Measurements from ENCODE around the gene PGRMC2.
A peak's percentile ranks its signal among the peaks of the same experiment; 100 is the strongest.

PGRMC2 gene

DNA sequence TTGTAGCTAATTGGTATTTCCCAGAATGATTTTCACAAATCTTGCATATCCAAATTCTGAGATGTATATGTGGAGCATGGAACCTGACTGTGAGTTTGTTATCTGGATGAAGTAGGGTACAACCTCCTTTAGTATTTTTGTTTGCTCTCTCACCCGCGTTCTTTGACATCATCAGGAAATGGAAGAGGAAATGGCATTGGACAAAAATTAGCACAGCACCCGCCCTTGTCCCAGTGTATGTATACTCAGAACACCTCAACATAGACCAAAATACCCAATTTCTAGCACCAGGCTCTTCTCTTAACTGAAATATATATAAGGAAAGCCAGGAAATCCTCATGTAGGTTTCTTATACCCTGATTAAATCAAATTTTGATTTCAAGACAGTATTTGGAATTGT, 6.9 kb upstream of the PGRMC2 start:
- Histone ChIP-seq H3K4me3 (ENCODE audit: low read length) (no peak overlapping the region), H3K9ac (ENCODE audit: low read length) (no peak overlapping the region), H3K4me1 (ENCODE audit: control insufficient read depth, insufficient read depth, low read length) (no peaks in the 10 kb centered on the region), H3K36me3 (ENCODE audit: control insufficient read depth, insufficient read depth, low read length) (no peaks in the 10 kb centered on the region), H3K27me3 (ENCODE audit: control insufficient read depth, insufficient read depth, low read length) (no peaks in the 10 kb centered on the region), H3K27ac (ENCODE audit: low read depth, low read length) (no peak overlapping the region)

DNA sequence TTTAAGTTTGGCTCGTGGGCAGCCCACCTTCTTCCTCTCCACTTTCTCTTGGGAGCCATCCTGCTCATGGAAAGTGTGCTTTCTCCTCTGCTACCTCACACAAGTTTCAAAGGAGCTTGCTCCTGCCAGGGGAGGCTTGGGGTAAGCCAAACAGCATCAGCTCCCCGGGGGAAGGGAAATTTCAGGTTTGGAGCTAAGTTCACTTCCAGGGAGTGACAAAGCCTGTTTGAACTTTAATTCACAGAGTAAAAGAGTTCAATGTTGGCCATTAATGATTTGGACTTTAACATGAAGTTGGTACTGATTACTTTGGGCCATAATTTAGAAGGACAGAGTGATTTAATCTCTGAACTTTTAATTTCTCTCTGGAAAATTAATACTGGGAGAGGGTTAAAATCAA, 4.7 kb upstream of the PGRMC2 start:
- Histone ChIP-seq H3K4me3 (ENCODE audit: low read length) (no peak overlapping the region), H3K27ac (ENCODE audit: low read depth, low read length) (no peak overlapping the region), H3K27me3 (ENCODE audit: control insufficient read depth, insufficient read depth, low read length) (no peaks in the 10 kb centered on the region), H3K36me3 (ENCODE audit: control insufficient read depth, insufficient read depth, low read length) (no peaks in the 10 kb centered on the region), H3K9ac (ENCODE audit: low read length) (no peak overlapping the region), H3K4me1 (ENCODE audit: control insufficient read depth, insufficient read depth, low read length) (peaks cover 5% of the 10 kb centered on the region)

DNA sequence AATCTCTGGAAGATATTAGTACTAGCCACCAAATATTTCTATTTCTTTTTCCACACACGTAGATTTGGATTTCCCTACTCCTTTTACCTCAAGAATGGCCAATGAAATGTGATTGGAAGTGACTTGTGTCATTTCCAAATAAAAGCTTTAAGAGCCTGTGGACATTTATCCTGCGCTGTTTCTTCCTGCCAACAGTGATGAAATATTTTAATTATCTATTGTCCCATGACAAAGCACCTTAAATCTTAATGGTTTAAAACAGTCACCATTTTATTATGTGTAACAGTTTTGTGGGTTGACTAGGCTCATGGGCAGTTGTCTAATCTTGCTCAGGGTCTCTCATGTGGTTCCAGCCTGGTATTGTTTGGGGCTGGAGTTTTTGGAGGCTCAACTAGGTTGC, 3.5 kb upstream of the PGRMC2 start:
- Histone ChIP-seq H3K9ac (ENCODE audit: low read length) (no peak overlapping the region), H3K27ac (ENCODE audit: low read depth, low read length) (no peak overlapping the region), H3K36me3 (ENCODE audit: control insufficient read depth, insufficient read depth, low read length) (no peaks in the 10 kb centered on the region), H3K4me3 (ENCODE audit: low read length) (no peak overlapping the region), H3K27me3 (ENCODE audit: control insufficient read depth, insufficient read depth, low read length) (no peaks in the 10 kb centered on the region), H3K4me1 (ENCODE audit: control insufficient read depth, insufficient read depth, low read length) (peaks cover 5% of the 10 kb centered on the region)

DNA sequence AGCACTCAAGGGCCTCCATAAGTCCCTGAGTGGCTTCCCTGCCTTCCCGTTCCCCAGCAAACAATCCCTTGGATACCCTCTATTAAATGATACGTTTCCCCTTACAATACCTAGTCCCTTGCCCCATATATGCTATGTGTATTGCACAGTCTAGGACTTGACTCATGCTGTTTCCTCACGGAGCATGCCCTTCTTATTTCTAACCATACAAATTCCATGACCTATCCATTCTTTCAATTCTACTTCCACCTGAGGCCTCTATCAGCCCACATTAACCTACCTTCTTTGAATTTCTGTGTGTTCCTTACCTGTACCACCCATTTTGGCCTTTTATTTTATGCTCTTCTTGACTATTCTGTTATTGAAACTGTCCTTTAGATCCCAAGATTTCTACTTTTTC, 2.9 kb upstream of the PGRMC2 start:
- Histone ChIP-seq H3K4me3 (ENCODE audit: low read length) (no peak overlapping the region), H3K27ac (ENCODE audit: low read depth, low read length) (no peak overlapping the region), H3K36me3 (ENCODE audit: control insufficient read depth, insufficient read depth, low read length) (no peaks in the 10 kb centered on the region), H3K4me1 (ENCODE audit: control insufficient read depth, insufficient read depth, low read length) (peaks cover 5% of the 10 kb centered on the region), H3K27me3 (ENCODE audit: control insufficient read depth, insufficient read depth, low read length) (no peaks in the 10 kb centered on the region), H3K9ac (ENCODE audit: low read length) (no peak overlapping the region)

DNA sequence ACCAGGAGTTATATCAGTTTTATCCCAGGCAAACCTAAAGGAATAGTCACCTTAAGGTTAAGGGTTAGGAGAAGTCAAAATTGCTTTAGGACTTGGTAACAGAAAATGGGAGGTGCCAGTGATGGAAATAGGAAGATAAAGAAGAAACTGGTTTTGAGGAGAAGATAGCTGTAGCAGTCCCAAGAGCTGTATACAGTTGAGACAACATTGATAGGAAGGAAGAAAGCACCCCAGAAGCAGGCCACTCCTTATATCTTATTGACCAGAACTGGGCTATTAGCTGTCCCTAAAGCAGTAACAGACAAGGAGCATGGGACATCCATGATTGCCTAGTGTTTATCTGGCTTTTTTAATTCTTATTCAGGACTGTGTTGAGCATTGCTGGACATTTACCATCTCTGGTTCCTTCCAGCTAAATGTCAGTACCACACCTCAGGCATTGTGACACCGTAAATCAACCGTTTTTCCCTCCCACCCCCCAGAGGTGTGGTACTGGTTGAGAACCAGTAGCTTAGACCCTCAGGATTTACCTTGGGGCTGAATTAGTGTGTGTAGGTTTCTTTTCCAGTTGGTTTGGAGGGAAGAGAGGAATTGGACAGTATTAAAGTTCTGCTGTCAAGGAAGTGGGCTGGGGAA, 2.0 kb upstream of the PGRMC2 start:
- H3K27ac ChIP-seq (ENCODE audit: low read depth, low read length): no peak overlapping the region
- H3K4me1 ChIP-seq (ENCODE audit: control insufficient read depth, insufficient read depth, low read length): peaks cover 5% of the 10 kb centered on the region
- no peak overlapping the region for H3K9ac ChIP-seq (ENCODE audit: low read length)
- H3K4me3 ChIP-seq (ENCODE audit: low read length): no peak overlapping the region
- H3K27me3 ChIP-seq (ENCODE audit: control insufficient read depth, insufficient read depth, low read length): no peaks in the 10 kb centered on the region
- no peaks in the 10 kb centered on the region for H3K36me3 ChIP-seq (ENCODE audit: control insufficient read depth, insufficient read depth, low read length)

DNA sequence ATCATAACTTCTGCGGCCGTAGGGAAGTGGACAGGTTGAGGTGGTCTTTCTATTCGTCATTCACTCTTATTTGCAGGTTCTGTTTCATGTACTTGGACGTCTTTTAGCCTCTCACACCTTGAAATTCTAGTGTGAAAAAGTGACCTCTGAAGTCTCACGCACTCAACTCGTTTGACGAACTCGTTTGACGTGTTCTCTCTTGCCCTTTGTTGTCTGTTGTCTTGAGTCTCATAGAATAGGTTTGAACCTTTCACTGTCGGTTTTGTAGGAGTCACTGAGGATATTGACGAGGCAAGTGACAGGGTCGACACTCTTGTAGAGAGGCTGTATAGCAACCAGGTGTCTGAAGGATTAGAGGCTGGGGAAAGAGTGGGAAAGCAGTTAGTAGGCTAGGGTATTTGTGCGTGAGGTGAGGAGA, 1.1 kb upstream of the PGRMC2 start:
- Histone ChIP-seq H3K4me1 (ENCODE audit: control insufficient read depth, insufficient read depth, low read length) (peaks cover 5% of the 10 kb centered on the region), H3K9ac (ENCODE audit: low read length) (peak overlapping the region; percentile 45), H3K4me3 (ENCODE audit: low read length) (peak overlapping the region; percentile 91), H3K27me3 (ENCODE audit: control insufficient read depth, insufficient read depth, low read length) (no peaks in the 10 kb centered on the region), H3K36me3 (ENCODE audit: control insufficient read depth, insufficient read depth, low read length) (no peaks in the 10 kb centered on the region), H3K27ac (ENCODE audit: low read depth, low read length) (peak overlapping the region; percentile 95)

DNA sequence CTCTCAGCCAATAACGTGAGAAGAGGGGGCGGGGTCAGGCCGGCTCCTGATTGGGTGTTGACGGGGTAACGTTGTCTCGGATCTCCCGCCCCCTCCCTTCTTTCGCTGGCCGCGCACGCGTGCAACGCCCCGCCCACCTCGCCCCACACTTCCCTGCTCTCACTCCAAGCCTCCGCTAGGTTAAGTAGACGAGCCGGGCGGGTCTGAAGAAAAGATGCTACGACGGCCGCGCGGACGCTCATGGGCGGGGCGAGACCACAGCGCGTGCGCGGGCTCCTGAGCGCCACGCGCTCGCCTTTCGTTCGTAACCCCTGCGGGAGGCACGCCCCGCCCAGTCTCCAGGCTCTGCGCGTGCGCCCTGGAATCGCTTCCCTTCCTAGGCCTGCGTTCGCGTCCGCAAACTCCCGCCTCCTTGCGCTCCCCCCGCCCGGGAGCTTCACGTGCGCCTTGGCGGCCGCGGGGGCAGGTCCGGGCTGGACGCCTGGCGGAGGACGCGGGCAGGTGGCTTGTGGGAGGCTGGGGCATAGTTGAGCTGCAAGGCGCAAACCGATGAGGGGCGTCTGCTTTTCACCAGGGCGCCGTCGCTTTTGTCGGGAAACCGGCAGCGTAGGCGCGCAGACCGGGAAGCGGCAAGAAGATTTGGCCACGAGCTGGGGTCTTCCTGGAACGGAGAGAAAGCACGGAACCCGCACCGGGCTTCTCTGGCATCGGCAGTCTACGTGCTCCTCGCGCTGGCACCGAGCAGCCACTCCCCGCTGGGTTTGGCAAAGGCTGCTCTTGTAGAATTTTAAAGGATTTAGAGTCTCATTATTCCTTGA, 467 bp upstream of the PGRMC2 start:
- Histone ChIP-seq H3K27me3 (ENCODE audit: control insufficient read depth, insufficient read depth, low read length) (no peaks in the 10 kb centered on the region), H3K36me3 (ENCODE audit: control insufficient read depth, insufficient read depth, low read length) (no peaks in the 10 kb centered on the region), H3K27ac (ENCODE audit: low read depth, low read length) (peak overlapping the region; percentile 95), H3K4me1 (ENCODE audit: control insufficient read depth, insufficient read depth, low read length) (peaks cover 5% of the 10 kb centered on the region), H3K4me3 (ENCODE audit: low read length) (peak overlapping the region; percentile 91), H3K9ac (ENCODE audit: low read length) (peak overlapping the region; percentile 45)

DNA sequence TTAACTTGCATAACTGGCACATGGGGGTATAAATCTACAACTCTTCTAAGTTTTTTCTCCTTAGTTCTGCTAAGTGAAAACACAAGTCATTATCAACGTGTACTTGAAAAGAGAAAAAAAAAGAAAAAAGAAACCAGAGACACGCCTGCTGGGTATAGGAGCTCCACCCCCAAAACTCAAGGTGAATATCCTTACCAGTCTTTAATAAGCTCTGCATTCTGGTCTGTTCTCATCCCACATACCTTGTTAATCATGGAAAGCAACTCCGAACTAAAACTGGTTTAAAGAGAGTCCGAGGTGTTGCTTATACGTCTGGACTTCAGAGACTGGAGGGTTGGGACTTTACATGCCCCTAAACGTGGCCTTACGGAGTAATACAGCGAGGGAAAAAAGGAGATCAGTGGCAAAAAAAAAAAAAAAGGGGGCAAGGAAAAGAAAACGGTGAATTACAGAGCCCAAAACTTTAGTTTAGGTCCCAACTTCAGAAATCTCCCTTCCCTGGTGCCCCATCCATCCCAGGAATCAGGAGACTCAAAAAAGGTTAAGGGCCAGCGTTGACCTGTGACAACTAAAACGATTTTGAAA, 1.0 kb downstream of the PGRMC2 start:
- no peaks in the 10 kb centered on the region for H3K27me3 ChIP-seq (ENCODE audit: control insufficient read depth, insufficient read depth, low read length)
- H3K4me3 ChIP-seq (ENCODE audit: low read length): peak overlapping the region; percentile 87
- peak overlapping the region; percentile 25 for H3K9ac ChIP-seq (ENCODE audit: low read length)
- no peaks in the 10 kb centered on the region for H3K36me3 ChIP-seq (ENCODE audit: control insufficient read depth, insufficient read depth, low read length)
- peaks cover 5% of the 10 kb centered on the region for H3K4me1 ChIP-seq (ENCODE audit: control insufficient read depth, insufficient read depth, low read length)
- H3K27ac ChIP-seq (ENCODE audit: low read depth, low read length): peak overlapping the region; percentile 95

DNA sequence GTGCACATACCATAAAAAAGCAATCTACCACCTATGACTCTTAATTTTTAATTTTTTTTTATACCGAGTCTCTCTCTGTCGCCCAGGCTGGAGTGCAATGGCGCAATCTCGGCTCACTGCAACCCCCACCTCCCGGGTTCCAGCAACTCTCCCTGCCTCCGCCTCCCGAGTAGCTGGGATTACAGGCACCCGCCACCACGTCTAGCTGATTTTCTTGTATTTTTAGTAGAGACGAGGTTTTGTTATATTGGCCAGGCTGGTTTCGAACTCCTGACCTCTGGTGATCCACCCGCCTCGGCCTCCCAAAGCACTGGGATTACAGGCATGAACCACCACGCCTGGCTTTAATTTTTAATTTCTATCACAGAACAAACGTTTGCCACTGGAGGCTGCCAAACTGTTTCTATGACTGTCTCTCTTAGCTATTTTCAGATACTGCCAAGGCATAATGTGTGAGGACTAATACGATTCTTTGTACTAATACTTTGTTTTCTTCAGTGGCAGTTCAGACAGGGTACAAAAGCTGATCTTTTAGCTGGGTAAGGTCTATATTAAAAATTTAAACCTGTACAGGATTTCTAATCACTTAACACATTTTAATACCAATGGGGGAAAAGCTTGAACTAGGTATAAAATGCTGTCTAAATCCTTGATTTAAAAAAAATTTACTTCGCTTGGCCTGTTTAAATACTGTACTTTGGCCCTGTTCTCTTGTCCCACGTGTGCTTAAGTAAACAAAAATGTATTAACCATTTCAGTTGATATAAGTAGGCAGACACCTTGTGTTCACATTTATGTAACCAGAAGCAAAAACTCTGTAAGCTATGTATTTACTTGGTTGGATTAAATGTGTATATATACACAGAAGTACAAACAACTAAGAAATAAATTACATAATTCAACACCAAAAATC, 2.3 kb downstream of the PGRMC2 start:
- peak overlapping the region; percentile 17 for H3K4me3 ChIP-seq (ENCODE audit: low read length)
- no peak overlapping the region for H3K9ac ChIP-seq (ENCODE audit: low read length)
- H3K27ac ChIP-seq (ENCODE audit: low read depth, low read length): no peak overlapping the region
- peaks cover 5% of the 10 kb centered on the region for H3K4me1 ChIP-seq (ENCODE audit: control insufficient read depth, insufficient read depth, low read length)
- H3K36me3 ChIP-seq (ENCODE audit: control insufficient read depth, insufficient read depth, low read length): no peaks in the 10 kb centered on the region
- H3K27me3 ChIP-seq (ENCODE audit: control insufficient read depth, insufficient read depth, low read length): no peaks in the 10 kb centered on the region

DNA sequence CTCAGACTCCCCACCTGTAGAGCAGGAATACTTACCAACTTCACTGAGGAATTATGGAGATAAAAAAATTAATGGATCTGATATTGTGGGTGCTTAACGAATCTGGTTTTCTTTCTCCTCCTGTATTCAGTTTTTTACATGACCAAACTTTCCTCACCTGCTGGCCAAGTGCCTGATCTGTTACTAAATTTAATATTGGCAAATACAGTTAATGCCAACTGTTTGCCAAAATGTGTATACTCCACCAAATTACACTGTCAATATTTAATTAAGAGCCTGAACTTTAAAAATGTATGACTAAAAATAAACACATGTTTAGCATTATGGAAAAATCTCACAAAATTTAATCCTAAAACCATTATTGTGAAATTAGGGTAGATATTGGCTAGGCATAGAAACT, 3.3 kb downstream of the PGRMC2 start:
- H3K9ac ChIP-seq (ENCODE audit: low read length): no peak overlapping the region
- H3K4me1 ChIP-seq (ENCODE audit: control insufficient read depth, insufficient read depth, low read length): peaks cover 5% of the 10 kb centered on the region
- no peaks in the 10 kb centered on the region for H3K36me3 ChIP-seq (ENCODE audit: control insufficient read depth, insufficient read depth, low read length)
- no peaks in the 10 kb centered on the region for H3K27me3 ChIP-seq (ENCODE audit: control insufficient read depth, insufficient read depth, low read length)
- no peak overlapping the region for H3K27ac ChIP-seq (ENCODE audit: low read depth, low read length)
- H3K4me3 ChIP-seq (ENCODE audit: low read length): no peak overlapping the region

DNA sequence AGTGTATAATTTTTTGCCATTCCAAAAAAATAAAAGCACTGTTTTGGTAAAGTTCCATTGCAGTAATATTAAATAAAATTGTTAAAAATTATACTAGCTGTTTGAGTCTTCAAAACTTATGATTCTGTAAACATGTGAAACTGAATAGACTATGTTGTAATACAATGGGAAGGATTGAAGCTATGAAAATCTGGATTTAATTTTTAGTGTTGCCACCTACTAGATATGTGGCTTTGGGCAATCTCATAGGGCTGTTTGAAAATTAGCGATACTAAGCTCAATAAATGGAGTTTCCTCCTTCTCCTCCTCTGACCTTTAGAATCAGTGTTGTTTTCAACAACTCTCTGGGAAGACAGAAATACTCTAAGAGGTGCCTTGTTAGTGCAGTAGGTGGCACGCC, 4.5 kb downstream of the PGRMC2 start:
- no peaks in the 10 kb centered on the region for H3K4me1 ChIP-seq (ENCODE audit: control insufficient read depth, insufficient read depth, low read length)
- H3K4me3 ChIP-seq (ENCODE audit: low read length): no peak overlapping the region
- no peak overlapping the region for H3K9ac ChIP-seq (ENCODE audit: low read length)
- no peaks in the 10 kb centered on the region for H3K36me3 ChIP-seq (ENCODE audit: control insufficient read depth, insufficient read depth, low read length)
- H3K27ac ChIP-seq (ENCODE audit: low read depth, low read length): no peak overlapping the region
- no peaks in the 10 kb centered on the region for H3K27me3 ChIP-seq (ENCODE audit: control insufficient read depth, insufficient read depth, low read length)

DNA sequence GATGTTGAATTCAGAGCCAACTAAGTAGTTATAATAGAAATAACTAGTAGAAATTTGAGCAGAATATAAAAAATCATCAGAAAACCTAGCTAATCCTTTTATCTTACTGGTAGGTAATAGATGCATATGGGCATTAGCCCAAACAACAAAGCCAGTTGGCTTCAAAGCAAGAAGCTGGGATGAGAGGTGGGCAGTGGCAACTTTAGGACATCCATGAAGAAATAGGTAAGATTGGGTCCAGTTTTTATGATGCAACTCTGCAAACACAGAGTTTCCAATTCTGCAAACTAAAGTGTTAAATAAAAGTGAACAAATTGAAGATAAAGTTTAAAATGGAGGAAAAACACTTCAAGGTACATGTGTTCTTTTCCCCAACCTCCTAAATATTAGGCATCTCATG, 5.1 kb downstream of the PGRMC2 start:
- no peak overlapping the region for H3K9ac ChIP-seq (ENCODE audit: low read length)
- no peak overlapping the region for H3K4me3 ChIP-seq (ENCODE audit: low read length)
- no peaks in the 10 kb centered on the region for H3K4me1 ChIP-seq (ENCODE audit: control insufficient read depth, insufficient read depth, low read length)
- no peaks in the 10 kb centered on the region for H3K27me3 ChIP-seq (ENCODE audit: control insufficient read depth, insufficient read depth, low read length)
- no peak overlapping the region for H3K27ac ChIP-seq (ENCODE audit: low read depth, low read length)
- H3K36me3 ChIP-seq (ENCODE audit: control insufficient read depth, insufficient read depth, low read length): no peaks in the 10 kb centered on the region

All from rectal smooth muscle tissue (tissue), 1 donor.